NCI-H146 treated with DMSO at 0.1 percent for 48 hours (cell line): ENCODE data around the gene RHBDD3.
A peak's percentile ranks its signal among the peaks of the same experiment; 100 is the strongest.

Source experiments
- DNase-seq: peaks from one replicate; lab custom pipeline; 2025; ENCODE audit not compliant: unreplicated experiment; lab: John Stamatoyannopoulos, UW

RHBDD3 gene

DNA sequence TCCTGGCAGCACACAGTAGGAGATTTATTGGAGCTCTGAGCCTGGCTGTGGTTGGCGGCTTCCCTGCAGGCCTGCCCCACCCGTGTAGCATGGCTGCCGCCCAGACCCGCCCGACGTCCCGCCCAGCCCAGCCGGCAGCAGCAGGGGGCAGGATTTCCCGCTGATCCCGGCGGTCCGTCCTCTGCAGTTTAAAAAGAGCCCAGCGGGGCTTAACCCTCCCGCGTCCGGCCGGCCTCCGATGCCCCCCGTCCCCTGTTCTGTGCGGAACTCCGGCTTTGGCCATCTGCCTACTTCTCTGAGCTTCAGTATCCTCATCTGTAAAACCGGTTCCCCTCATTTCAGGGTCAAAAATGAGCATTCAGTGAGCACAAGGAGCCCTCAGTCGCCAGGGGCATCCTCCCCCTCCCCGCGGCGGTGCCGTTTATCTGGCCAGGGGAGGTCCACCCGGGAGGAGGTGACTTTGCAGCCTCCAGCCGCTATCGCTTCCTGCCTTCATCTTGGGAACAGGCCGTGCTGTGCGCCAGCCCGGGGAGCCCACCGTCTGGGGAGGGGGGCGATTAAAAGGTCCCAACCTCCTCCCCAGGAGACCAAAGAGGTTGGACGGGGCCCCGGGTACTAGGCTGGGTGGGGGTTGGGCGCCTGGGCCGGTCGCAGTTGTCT, 38.5 kb upstream of the RHBDD3 start, which contains the start of gene GAS2L1:
Gene GAS2L1, plus strand, starts transcription at position 476 of the 660 bp plus-strand sequence. CDS start 1,456 bp downstream, outside the sequence.
- DNase-seq, result peak; percentile 41

DNA sequence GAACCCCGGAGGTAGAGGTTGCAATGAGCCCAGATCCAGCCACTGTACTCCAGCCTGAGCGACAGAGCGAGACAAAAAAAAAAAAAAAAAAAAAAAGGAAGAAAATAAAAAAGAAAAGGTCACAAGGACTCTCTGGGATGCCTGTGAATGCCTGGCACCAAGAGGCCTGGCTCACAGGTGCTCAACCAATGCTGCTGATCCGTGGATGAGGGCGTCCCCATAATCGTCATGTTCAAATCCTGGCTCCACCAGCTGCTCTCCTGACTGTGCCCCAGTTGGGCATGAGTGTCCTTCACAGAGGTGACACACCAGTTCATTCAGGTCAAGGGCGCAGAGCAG, 38.0 kb upstream of the RHBDD3 start:
- no peak for DNase-seq

DNA sequence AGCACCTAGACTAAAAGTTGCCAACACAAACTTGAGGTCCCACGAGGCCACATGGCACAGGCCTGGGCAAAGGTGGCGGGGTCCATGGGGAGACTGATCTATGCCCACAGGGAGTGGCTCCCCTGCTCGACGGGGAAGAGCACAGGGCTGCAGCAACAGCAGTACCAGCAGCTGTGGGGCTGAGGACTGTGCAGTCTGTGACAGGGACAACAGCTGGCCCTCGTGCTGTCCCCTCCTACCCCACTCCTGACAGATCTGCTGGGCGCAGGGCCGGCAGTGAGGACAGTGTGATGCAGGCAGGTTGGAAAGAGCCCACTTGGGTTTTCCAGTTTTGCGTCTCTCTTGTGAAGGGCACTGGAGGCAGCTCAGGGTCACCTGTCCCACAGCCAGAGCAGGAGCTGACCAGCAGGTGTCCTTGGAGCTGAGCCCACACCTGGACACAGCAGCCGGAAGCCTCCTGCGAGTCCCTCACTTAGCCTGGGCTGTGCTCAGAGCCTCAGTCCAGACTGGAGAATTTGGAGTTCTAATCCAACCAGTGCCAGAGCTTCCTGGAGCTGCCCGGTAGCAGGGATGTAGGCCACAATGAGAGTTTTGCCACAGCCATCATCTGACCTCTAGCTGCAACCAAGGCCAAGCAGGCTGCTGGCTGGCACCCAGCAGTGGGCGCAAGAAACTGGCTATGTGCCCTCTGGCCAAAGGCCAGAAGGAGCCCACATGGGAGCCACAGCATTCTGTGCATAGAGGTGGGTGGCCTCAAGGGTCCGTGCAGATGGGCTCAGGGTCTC, 35.1 kb upstream of the RHBDD3 start:
- no peak for DNase-seq

DNA sequence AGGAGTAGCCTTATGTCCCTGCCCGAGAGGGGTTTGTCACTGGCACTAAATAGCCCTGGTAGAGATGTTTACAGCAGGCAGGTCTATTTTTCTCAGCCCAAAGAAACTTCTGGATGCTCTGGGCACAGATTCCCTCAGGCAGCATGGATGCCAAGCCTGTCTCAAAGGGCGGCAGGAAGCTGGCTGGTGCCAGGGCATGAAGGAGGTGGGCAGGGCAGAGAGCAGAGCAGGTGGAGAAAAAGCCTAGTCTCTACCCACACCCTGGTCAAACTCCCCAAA, 34.6 kb upstream of the RHBDD3 start:
- no peak for DNase-seq

DNA sequence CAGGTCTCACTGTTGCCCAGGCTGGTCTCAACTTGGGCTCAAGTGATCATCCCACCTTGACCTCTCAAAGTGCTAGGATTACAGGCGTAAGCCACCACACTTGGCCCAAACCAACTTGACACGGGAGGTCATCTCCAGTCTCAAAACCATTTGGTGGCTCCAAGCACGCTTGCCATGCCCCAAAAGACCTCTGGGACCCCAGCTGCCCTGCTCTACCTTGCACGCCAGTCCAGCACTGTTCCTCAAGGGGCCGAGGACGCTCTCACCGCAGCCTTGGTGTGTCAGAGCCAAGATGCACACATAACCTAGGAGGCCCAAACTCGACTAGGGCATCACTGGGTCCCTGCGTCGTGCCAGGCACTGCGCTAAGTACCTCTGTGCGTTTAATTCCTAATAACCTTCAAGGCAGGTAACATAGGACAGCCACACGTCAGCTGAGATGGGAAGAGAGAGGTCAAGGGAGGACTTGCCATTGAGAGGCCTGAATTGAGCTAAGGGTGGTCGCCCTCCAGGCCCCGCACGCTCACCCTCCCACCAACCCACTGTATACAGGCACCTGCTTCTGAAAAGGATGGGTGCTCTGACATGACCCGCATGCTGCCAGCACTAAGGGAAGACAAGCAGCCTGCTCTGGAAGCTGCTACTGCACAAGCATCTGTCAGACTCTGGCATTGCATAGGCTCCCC, 34.1 kb upstream of the RHBDD3 start:
- no peak for DNase-seq

DNA sequence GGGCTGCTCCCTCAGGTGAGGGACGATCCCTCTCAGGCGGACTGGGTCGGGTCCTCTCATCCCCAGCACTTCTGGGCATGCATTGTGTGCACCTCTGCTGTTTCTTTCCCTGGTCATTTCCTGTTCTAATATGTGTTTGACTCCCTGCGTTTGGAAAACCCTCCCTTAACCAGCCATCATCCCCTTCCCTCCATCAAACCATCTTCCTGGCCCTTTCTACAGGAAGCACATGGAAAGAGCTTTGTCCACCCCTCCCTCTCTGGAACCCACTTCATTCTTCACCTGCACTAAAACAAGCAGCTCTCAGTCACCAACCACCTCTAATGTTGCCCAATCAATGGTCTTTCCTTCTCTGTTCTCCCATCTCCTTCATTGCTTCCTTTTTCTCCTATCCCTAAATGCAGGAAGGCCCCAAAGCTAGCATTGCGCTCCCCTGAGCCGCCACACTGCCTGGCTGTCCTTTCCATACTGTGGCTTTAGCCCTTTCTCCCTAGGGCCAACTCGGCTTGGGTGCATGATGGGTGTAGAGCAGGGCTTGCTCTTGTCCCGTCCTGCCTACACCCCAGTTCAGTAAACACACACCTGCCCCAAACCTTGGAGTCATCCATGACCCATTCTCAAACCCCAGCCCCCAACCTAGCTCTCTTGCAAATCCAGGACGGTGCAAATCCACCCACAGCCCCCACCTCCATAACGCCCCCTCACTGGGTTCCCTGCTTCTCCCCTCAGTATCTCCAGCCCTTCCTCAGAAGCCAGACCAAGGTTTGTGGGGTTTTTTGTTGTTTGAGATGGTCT, 33.2 kb upstream of the RHBDD3 start:
- no peak for DNase-seq

DNA sequence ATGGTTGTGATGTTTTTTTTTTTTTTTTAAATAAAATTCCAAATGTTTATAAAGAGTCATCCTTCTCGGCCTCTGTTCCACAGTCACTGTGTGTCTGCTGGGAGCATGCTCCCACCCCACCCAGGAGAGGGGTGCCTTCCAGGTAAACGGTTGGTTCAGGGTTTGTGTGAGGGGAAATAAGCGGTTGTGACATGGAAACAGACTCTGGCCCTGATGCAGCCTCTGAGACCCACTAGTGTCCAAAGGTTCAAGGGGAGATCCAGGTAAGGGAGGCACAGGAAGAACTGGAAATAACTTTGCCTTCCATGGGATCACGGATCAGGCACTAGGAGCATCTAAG, 32.7 kb upstream of the RHBDD3 start:
- DNase-seq, result no peak

DNA sequence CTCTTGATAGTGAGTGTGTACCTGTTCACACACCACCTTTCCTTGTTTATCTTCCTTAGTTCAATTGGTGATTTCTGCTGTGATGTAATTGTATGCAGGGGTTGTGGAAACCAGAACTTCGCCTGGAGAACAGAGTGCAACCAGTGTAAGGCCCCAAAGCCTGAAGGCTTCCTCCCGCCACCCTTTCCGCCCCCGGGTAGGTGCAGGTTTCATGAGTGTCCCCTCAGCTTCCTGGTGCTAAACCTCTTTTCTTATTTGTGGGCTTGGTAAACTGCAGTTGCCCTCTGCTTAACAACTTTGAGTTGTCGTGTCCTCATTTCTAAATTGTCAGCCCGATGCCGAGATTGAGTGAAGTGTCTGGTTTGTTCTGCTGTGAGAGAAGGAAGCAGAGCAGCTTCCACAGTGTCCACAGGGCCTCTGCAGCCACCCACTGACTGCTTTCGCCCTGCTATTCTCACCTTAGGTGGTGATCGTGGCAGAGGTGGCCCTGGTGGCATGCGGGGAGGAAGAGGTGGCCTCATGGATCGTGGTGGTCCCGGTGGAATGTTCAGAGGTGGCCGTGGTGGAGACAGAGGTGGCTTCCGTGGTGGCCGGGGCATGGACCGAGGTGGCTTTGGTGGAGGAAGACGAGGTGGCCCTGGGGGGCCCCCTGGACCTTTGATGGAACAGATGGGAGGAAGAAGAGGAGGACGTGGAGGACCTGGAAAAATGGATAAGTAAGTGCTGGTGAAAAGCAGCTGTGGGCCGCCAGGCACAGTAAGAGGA, 31.5 kb upstream of the RHBDD3 start:
- no peak for DNase-seq

DNA sequence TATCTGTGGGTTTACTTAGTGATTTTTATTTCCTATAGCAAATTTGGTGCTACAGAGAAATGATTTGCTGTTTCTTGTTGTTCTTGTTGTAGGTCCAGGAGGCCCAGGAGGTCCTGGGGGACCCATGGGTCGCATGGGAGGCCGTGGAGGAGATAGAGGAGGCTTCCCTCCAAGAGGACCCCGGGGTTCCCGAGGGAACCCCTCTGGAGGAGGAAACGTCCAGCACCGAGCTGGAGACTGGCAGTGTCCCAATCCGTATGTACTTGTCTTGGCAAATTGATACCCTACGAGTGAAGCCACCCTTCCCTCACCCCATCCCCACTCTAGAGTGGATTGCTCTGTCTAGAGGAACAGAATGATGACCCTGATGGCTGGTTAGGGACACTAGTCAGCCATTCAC, 30.9 kb upstream of the RHBDD3 start:
- DNase-seq, result no peak

DNA sequence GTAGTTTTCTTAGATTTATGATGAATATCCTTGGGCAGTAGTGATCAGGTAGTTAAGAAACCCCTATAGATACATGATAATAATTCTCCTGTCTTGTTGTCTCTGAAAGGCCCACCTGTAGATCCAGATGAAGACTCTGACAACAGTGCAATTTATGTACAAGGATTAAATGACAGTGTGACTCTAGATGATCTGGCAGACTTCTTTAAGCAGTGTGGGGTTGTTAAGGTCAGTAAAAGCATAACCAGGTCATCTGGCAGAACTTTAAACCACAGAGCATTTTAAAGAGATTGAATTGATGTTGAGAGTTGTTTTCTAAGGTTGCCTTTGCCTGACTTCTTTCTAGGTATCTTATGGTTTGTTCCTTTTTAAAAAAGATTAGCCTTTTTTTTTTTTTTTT, 24.6 kb upstream of the RHBDD3 start:
- no peak for DNase-seq

DNA sequence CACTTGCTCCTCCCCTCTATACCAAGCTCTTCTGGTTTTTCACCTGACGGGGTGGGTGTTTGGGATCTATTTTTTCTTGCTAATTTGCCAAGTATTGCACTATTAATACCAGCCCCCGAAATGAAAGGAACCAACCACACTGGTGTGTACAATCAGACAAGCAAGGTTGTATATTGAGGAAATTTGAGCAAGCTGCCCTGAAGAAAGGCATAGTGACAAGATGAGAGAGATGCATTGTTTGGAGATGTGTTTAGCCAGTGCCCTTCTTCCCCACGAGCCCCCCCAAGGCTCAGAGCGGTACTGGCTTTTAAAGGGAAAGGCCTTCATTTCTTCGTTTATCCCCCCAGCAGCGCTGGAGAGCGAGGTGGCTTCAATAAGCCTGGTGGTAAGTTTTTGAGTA, 23.4 kb upstream of the RHBDD3 start:
- DNase-seq, result no peak

DNA sequence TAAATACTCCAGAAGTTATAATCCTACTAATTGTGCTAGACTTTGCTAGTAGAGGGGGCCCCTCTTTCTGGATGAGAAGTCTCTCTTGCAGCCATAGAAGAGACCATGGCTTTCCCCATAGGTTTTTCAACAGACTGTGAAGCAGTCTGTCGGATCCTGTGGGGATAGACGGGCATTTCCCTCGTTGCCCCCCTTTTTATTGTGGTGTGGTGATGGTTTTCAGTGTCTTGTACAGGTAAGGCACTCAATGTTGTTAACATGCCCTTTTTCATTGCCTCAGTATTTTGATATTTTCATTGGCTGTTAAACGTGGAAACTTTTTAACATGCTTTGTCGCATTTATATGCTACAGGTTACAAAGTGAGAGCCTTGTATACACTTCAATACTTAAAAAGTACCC, 22.3 kb upstream of the RHBDD3 start:
- DNase-seq, result no peak

DNA sequence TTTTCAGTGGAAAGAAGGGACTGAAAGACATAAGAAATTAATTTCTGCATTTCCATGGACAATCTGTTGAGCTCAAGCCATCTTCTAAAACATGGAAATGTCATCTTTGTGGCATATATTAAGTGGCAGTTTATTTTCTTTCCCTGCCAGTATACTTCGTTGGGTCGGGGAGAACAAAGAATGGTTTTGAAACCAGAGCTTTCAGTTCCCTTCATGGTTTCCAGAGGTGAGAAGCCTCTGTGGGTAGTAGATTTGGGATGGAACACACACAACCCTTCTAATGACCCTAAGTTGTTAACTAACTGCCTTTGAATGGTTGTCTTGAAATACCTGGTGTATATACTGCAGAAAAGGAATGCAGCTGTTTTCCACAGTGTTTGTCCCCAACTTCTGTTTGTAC, 21.1 kb upstream of the RHBDD3 start:
- DNase-seq, result no peak

DNA sequence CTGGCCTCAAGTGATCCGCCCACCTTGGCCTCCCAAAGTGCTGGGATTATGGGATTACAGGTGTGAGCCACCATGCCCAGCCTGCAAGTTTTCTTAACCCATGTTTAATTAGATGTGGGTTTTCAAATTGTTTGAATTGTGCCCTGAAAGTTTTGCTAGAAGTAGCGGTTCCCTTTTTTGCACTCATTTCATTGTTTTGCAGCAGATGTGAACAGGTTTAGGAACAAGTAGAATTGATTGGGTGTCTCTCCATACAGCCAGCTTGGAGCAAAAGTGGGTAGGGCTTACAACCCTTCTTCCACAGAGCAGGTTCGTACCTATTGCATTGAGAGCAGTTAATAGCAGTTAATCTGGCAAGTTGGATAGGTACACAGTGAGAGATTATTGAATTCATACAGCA, 16.4 kb upstream of the RHBDD3 start:
- no peak for DNase-seq

DNA sequence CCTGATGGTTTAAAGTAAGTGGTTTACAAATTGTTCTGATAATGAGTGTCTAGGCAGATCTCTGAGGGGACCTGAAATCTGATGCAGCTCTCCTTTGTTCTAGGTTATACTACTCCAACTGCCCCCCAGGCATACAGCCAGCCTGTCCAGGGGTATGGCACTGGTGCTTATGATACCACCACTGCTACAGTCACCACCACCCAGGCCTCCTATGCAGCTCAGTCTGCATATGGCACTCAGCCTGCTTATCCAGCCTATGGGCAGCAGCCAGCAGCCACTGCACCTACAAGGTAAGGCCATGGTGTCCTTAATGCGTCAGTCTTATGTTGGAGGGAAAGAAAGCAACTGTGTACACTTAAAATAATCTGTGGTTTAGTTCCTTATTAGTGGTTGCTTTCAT, 10.1 kb upstream of the RHBDD3 start:
- DNase-seq, result no peak

DNA sequence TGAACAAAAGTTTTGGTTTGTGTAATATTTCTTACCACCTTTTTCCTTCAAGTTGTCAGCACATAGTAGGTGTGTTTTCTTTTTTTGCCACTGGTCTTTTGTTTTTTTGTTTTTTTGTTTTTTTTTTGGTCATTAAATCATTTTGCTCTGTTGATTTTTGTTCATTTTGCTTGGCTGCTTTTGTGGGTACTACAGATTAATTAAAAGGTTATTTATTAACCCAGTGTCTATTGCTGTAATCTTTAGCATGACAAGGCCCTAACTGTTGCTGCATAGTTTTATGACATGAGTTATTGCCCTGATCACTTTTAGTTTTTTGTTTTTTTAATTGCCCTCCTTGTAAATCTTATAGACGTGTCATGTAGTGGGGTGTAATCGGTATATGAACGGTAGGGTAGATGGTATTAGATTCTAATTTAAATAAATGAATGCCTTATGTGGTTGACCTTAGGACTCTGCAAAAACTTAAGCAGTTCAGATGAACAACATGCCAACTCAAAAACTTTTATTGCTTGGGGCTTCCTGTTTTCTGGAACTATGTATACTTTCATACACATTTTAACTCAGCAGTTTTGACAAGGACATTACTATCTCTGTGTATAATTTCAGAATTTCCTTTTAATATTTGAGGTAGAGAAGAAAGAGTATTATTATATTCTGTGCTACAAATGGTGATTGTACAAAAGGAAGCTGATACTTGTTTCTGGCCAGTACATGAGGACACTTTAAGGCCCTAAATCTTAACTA, 8.2 kb upstream of the RHBDD3 start:
- DNase-seq, result no peak

DNA sequence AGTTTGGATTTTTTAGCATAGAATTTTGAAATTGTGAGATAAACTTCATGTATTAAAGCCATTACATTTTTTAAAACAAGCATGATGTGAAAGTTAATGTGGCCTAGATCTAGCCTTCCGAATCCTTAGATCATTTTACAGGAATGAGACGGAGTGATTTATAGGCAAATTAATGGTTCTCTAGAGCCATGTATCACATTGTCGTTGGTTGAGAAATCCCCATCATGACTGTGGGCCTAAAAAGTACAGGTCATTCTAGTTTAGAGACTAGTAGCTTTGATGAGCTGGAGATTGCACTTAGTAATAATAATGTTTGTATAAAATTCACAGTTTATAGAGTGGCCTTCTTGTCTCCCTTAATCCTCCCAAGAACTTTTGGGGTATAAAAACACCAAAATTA, 7.4 kb upstream of the RHBDD3 start:
- no peak for DNase-seq

DNA sequence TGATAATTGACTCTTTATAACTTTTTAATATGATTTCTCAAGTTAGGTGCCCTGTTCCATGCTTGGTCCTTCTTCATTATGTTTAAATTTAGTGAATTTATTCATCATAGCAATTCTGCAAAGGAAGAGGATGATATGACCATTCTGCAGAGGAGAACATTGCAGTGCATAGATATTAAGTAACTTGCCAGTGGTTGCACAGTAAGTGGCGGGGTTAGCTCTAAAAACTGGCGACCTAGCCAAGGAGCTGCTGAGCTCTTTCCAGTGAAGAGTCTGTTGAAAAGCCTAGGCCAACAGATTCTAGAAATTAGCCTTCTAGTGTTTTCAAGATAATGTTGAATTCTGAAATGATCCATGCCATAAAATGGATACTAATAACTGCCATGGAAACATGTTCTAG, 4.8 kb upstream of the RHBDD3 start:
- no peak for DNase-seq

DNA sequence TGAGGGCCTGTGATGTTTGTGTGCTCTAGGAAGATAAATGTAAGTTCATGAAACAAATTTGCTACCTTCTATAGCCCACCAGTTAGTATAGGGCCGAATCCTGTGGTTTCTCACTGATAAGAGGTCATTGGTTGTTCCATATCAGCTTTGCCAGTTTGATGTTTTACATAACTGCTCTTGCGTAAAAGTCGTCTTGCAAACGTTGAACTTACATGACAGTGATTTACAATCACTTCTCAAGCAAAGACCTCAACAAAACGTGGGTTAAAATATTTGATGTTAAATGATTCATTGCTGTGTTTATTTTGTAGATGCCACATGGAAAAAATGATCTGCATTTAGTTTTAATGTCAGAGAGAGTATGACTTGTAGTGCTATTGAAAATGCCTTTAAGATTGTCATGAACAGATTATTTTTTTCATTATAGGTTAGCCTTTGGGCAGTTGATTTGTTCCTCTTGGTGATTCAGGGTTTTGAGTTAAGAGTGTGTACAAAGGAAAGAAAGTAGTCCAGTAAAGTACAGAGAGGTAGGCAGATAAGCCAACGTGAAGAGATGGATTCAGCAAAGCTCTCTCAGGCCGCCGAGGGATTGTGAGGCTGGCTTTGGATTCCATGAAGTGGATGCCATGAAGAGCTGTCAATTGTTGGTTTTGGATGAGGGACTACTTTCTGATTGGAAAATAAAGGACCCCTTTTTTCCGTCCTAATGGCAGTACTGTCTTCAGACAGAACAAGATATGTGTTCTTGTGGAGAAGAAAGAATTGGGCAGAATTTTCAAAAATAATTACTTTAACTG, 2.9 kb upstream of the RHBDD3 start:
- no peak for DNase-seq
